ENCODE results near the gene GPANK1. TPM values are rescaled to one million over a fixed set of nuclear protein-coding genes. Genes with fewer than 3 reads are reported as not detected.

GPANK1 gene
- total RNA-seq, 1 experiment from 2014 or later, result 26.8 TPM

- no peak overlapping the region for H3K27ac ChIP-seq (ENCODE audit: insufficient read length, low read depth, low read length)
- no peaks in the 10 kb centered on the region for H3K4me1 ChIP-seq (ENCODE audit: insufficient read depth, low read length)
- Mint-ChIP-seq H3K36me3 (ENCODE audit: insufficient read depth in 1 of 3, low read depth in 3 of 3) (peaks cover 9 to 60% (median 40%) of the 10 kb centered on the region in 3 experiments; a peak in 6 of 7 replicates), H3K4me1 (peaks cover 3 to 8% of the 10 kb centered on the region in 2 experiments; a peak in 3 of 4 replicates), H3K4me3 (no peak overlapping the region), H3K27me3 (ENCODE audit: low read depth) (no peaks in the 10 kb centered on the region), H3K9me3 (no peaks in the 10 kb centered on the region), H3K27ac (0 out of 7 replicates have a peak overlapping the region, but pooled peaks of 1 of the 3 experiments have one; percentile 6)
- no peaks in the 10 kb centered on the region for H3K27me3 ChIP-seq (ENCODE audit: insufficient read depth, low read length)
- no peaks in the 10 kb centered on the region for H3K79me1 ChIP-seq (ENCODE audit: insufficient read depth, low read depth, low read length, poor library complexity, severe bottlenecking)
- H4K5ac ChIP-seq (ENCODE audit: insufficient read length, low read depth, low read length), result no peak overlapping the region
- H3K4me2 ChIP-seq (ENCODE audit: insufficient read depth, insufficient read length, low read length), result no peak overlapping the region
- H3K9ac ChIP-seq (ENCODE audit: extremely low read depth, insufficient read length, low read length), result no peak overlapping the region
- H3K4ac ChIP-seq (ENCODE audit: low read depth, low read length), result no peak overlapping the region
- H2BK120ac ChIP-seq (ENCODE audit: low read depth, low read length, poor library complexity, severe bottlenecking), result no peak overlapping the region
- H3K79me2 ChIP-seq (ENCODE audit: insufficient read depth, low read length), result no peaks in the 10 kb centered on the region
- no peak overlapping the region for H2BK20ac ChIP-seq (ENCODE audit: low read depth, low read length, poor library complexity, severe bottlenecking)
- TF ChIP-seq CTCF (conservative IDR thresholded peaks at IDR 0.05), result no peak
- H2AK5ac ChIP-seq (ENCODE audit: insufficient read length, low read length), result no peak overlapping the region
- H3K23me2 ChIP-seq (ENCODE audit: insufficient read length, low read depth, low read length, poor library complexity, severe bottlenecking), result no peaks in the 10 kb centered on the region
- no peak for DNase-seq
- no peak overlapping the region for H3K56ac ChIP-seq (ENCODE audit: insufficient read length, low read depth, low read length)
- H3K9me3 ChIP-seq (ENCODE audit: control insufficient read depth, low read depth, low read length), result no peaks in the 10 kb centered on the region
- no peak overlapping the region for H2BK15ac ChIP-seq (ENCODE audit: low read depth, low read length)
- no CpG with 5 or more reads among the region's 9 CpGs for WGBS (ENCODE audit: extremely low coverage, insufficient read length, low lambda C conversion rate)
- H4K91ac ChIP-seq (ENCODE audit: insufficient read length, low read depth, low read length), result no peak overlapping the region
- H2BK5ac ChIP-seq (ENCODE audit: insufficient read length, low read length), result no peak overlapping the region
- H2AFZ ChIP-seq (ENCODE audit: low read length), result no peak overlapping the region
- no peak overlapping the region for H3K18ac ChIP-seq (ENCODE audit: insufficient read length, low read depth, low read length)
- H3T11ph ChIP-seq (ENCODE audit: low read length), result no peak overlapping the region
- H3K23ac ChIP-seq (ENCODE audit: insufficient read length, low read depth, low read length), result no peak overlapping the region
- H3K14ac ChIP-seq (ENCODE audit: insufficient read depth, low read length), result no peak overlapping the region
- no peak overlapping the region for H4K8ac ChIP-seq (replicated peaks; ENCODE audit: insufficient read length, low read depth, low read length)
- H2BK12ac ChIP-seq (ENCODE audit: insufficient read length, low read depth, low read length), result no peak overlapping the region
- H4K20me1 ChIP-seq (ENCODE audit: control insufficient read depth, insufficient read depth, insufficient read length), result no peaks in the 10 kb centered on the region
Measured at GRCh38 chr6:31692886-31693285, 28.1 kb upstream of the GPANK1 start.
